GM19438 (cell line): ENCODE measurements around the gene AMDHD2.

Experiments used
- ATAC-seq: cut with Tn5 transposase; IDR thresholded peaks from one replicate; pipeline ENCODE4 v1.9.1; 2021; ENCODE audit warnings: low read depth; ENCODE audit not compliant: unreplicated experiment

AMDHD2 gene

GRCh38 chr16:2482708-2483534 is 37.2 kb upstream of the AMDHD2 start:
- ATAC-seq, result no peak

- ATAC-seq, result no peak
Observed at GRCh38 chr16:2483939-2484897, 36.0 kb upstream of the AMDHD2 start.

GRCh38 chr16:2484898-2485508 is 35.2 kb upstream of the AMDHD2 start:
- ATAC-seq, result no peak

- no peak for ATAC-seq
Observed at GRCh38 chr16:2485811-2486507, 34.2 kb upstream of the AMDHD2 start.

- peak; percentile 73 for ATAC-seq
Observed at GRCh38 chr16:2486645-2487516, 33.3 kb upstream of the AMDHD2 start.

- ATAC-seq, result no peak
Observed at GRCh38 chr16:2487517-2487842, 32.7 kb upstream of the AMDHD2 start.

GRCh38 chr16:2487903-2488531 is 32.2 kb upstream of the AMDHD2 start:
- no peak for ATAC-seq

- ATAC-seq, result no peak
Observed at GRCh38 chr16:2489581-2489980, 30.6 kb upstream of the AMDHD2 start.

GRCh38 chr16:2490190-2491105 is 29.7 kb upstream of the AMDHD2 start:
- no peak for ATAC-seq

GRCh38 chr16:2492292-2492691 is 27.9 kb upstream of the AMDHD2 start:
- no peak for ATAC-seq

- ATAC-seq, result no peak
Observed at GRCh38 chr16:2493605-2494004, 26.6 kb upstream of the AMDHD2 start.

GRCh38 chr16:2494616-2495015 is 25.6 kb upstream of the AMDHD2 start:
- ATAC-seq, result no peak

- ATAC-seq, result no peak
Observed at GRCh38 chr16:2495041-2495440, 25.1 kb upstream of the AMDHD2 start.

- no peak for ATAC-seq
Observed at GRCh38 chr16:2496223-2497115, 23.7 kb upstream of the AMDHD2 start.

GRCh38 chr16:2497116-2497630 is 23.0 kb upstream of the AMDHD2 start:
- ATAC-seq, result no peak

GRCh38 chr16:2497695-2498484 is 22.3 kb upstream of the AMDHD2 start:
- no peak for ATAC-seq
